Gastroesophageal sphincter (tissue), 3 donors: Measurements from ENCODE around the gene KRT71.

Source experiments
- CTCF ChIP-seq, 4 experiments: fragments of 200-600 bp in 2 of 4; fragments of 450-650 bp in 2 of 4; sonication (generic) in 1 of 4; IDR thresholded peaks; one replicate each; pipeline ENCODE4 v1.5.1; 2017 to 2019; ENCODE audit warnings: antibody characterized with exemption in 4 of 4, mild to moderate bottlenecking in 2 of 4, moderate library complexity in 2 of 4
- POLR2A ChIP-seq, 2 donors: fragments of 450-650 bp; IDR thresholded peaks; one replicate each; pipeline ENCODE4 v1.6.1; 2017; ENCODE audit warnings: antibody characterized with exemption in 2 of 2, mild to moderate bottlenecking in 2 of 2, moderate library complexity in 1 of 2

GRCh38 chr12:52552055-52552454 is 890 bp downstream of the KRT71 start:
- TF ChIP-seq CTCF (IDR thresholded peaks at IDR 0.05) (no peak), POLR2A (IDR thresholded peaks at IDR 0.05) (no peak)
